OCI-LY1 (cell line): Measurements from ENCODE around the gene ERI2.
"Not testable (repeated sequence)": the region's sequence is repeated elsewhere in the genome, so short reads cannot be mapped to it uniquely, and the experiment has no call there.

Experiments
- H2AFZ ChIP-seq: fragments of 200-600 bp; sonication (generic), shearing (Covaris generic); 2 replicates; pipeline ENCODE4 v1.6.0; 2014; ENCODE audit warnings: antibody characterized with exemption, mild to moderate bottlenecking, low read length
- H3F3A ChIP-seq: fragments of 200-600 bp; sonication (generic), shearing (Covaris generic); 2 replicates; pipeline ENCODE4 v1.6.0; 2014; ENCODE audit warnings: mild to moderate bottlenecking, antibody characterized with exemption, low read length, moderate library complexity; ENCODE audit not compliant: insufficient read depth
- H3K27ac ChIP-seq: fragments of 200-600 bp; sonication (generic); 2 replicates; pipeline ENCODE4 v1.5.1; 2014; ENCODE audit warnings: low read length, mixed run types, mild to moderate bottlenecking, low read depth; ENCODE audit not compliant: poor library complexity, severe bottlenecking
- H3K27me3 ChIP-seq: fragments of 200-600 bp; sonication (generic); 2 replicates; pipeline ENCODE4 v1.6.0; 2014; ENCODE audit warnings: antibody characterized with exemption, mild to moderate bottlenecking, low read length, moderate library complexity; ENCODE audit not compliant: insufficient read depth
- H3K36me3 ChIP-seq: fragments of 200-600 bp; sonication (generic); 2 replicates; pipeline ENCODE4 v1.6.1; 2014; ENCODE audit warnings: mild to moderate bottlenecking, antibody characterized with exemption, low read length, moderate library complexity, mixed read lengths; ENCODE audit not compliant: insufficient read depth
- H3K4me1 ChIP-seq: fragments of 200-600 bp; sonication (generic); 2 replicates; pipeline ENCODE4 v1.5.1; 2014; ENCODE audit warnings: mild to moderate bottlenecking, low read length, moderate library complexity; ENCODE audit not compliant: insufficient read depth, severe bottlenecking
- H3K4me2 ChIP-seq: fragments of 200-600 bp; sonication (generic), shearing (Covaris generic); 2 replicates; pipeline ENCODE4 v1.6.1; 2014; ENCODE audit warnings: low read length
- H3K4me3 ChIP-seq: fragments of 200-600 bp; sonication (generic); 2 replicates; pipeline ENCODE4 v1.5.1; 2014; ENCODE audit warnings: low read length, low read depth, mild to moderate bottlenecking, mixed read lengths; ENCODE audit not compliant: poor library complexity, severe bottlenecking
- H3K79me2 ChIP-seq: fragments of 200-600 bp; shearing (Covaris generic); 2 replicates; pipeline ENCODE4 v1.6.1; 2016; ENCODE audit warnings: mixed run types, low read length, mixed read lengths; ENCODE audit not compliant: insufficient read depth
- H3K9ac ChIP-seq: fragments of 200-600 bp; sonication (generic), shearing (Covaris generic); 2 replicates; pipeline ENCODE4 v1.6.1; 2014; ENCODE audit warnings: mild to moderate bottlenecking, low read length, mixed read lengths
- H3K9me2 ChIP-seq: fragments of 200-600 bp; sonication (generic), shearing (Covaris generic); 2 replicates; pipeline ENCODE4 v1.6.1; 2014; ENCODE audit warnings: low read depth, mild to moderate bottlenecking, low read length, mixed read lengths
- H3K9me3 ChIP-seq: fragments of 200-600 bp; shearing (Covaris generic); 2 replicates; pipeline ENCODE4 v1.6.1; 2014; ENCODE audit warnings: low read length, mixed read lengths
- H4K20me1 ChIP-seq: fragments of 200-600 bp; sonication (generic), shearing (Covaris generic); 2 replicates; pipeline ENCODE4 v1.6.0; 2016; ENCODE audit warnings: mild to moderate bottlenecking, low read length; ENCODE audit not compliant: insufficient read depth
- CTCF ChIP-seq: fragments of 200-600 bp; sonication (generic), shearing (Covaris generic); IDR thresholded peaks from 2 replicates; pipeline ENCODE4 v1.5.1; 2017; ENCODE audit warnings: mild to moderate bottlenecking, antibody characterized with exemption, low read length, moderate library complexity, mixed read lengths
- EZH2 ChIP-seq: fragments of 200-600 bp; sonication (generic), shearing (Covaris generic); IDR thresholded peaks from 2 replicates; pipeline ENCODE4 v1.8.0; 2017; ENCODE audit warnings: borderline replicate concordance, mixed run types, mild to moderate bottlenecking, antibody characterized with exemption, low read length, moderate library complexity, mixed read lengths

The ERI2 gene

GRCh38 chr16:20767577-20767976 is 38.7 kb downstream of the ERI2 start:
- Histone ChIP-seq H3K4me2 (no peak overlapping the region), H3K27me3 (no peaks in the 10 kb centered on the region; the same call in 1 of the 2 replicates), H3K4me1 (peaks cover 10% of the 10 kb centered on the region), H4K20me1 (no peaks in the 10 kb centered on the region), H2AFZ (no peak overlapping the region), H3K9ac (no peak overlapping the region), H3K79me2 (no peaks in the 10 kb centered on the region), H3K36me3 (no peaks in the 10 kb centered on the region; the same call in 1 of the 2 replicates), H3K9me2 (no peaks in the 10 kb centered on the region), H3F3A (no peaks in the 10 kb centered on the region), H3K4me3 (no peak overlapping the region), H3K9me3 (peaks cover 3% of the 10 kb centered on the region; the same call in 1 of the 2 replicates), H3K27ac (no peak overlapping the region)
- TF ChIP-seq CTCF, result no peak

- H3K79me2 ChIP-seq, result no peaks in the 10 kb centered on the region
- no peaks in the 10 kb centered on the region for H3F3A ChIP-seq
- H3K4me3 ChIP-seq, result no peak overlapping the region
- no peaks in the 10 kb centered on the region; the same call in 1 of the 2 replicates for H3K36me3 ChIP-seq
- H3K4me2 ChIP-seq, result no peak overlapping the region
- peaks cover 10% of the 10 kb centered on the region for H3K4me1 ChIP-seq
- H3K9me3 ChIP-seq, result peaks cover 8% of the 10 kb centered on the region
- no peaks in the 10 kb centered on the region; the same call in 1 of the 2 replicates for H3K27me3 ChIP-seq
- H3K27ac ChIP-seq, result no peak overlapping the region
- TF ChIP-seq CTCF (no peak), EZH2 (no peak)
- no peaks in the 10 kb centered on the region for H4K20me1 ChIP-seq
- H3K9me2 ChIP-seq, result no peaks in the 10 kb centered on the region
- no peak overlapping the region for H3K9ac ChIP-seq
- H2AFZ ChIP-seq, result no peak overlapping the region
These were observed 40.0 kb downstream of the ERI2 start for GRCh38 chr16:20766294-20766693.

- H3K9me2 ChIP-seq, result no peaks in the 10 kb centered on the region
These were observed 40.5 kb downstream of the ERI2 start for GRCh38 chr16:20765732-20766131.

GRCh38 chr16:20764448-20764847 is 41.8 kb downstream of the ERI2 start:
- H3K4me2 ChIP-seq, H3K27ac ChIP-seq, H4K20me1 ChIP-seq, H3F3A ChIP-seq, H2AFZ ChIP-seq, H3K4me3 ChIP-seq, H3K27me3 ChIP-seq, H3K9me3 ChIP-seq, H3K9me2 ChIP-seq, H3K79me2 ChIP-seq, H3K9ac ChIP-seq, H3K36me3 ChIP-seq: not testable (repeated sequence)
- peaks cover 10% of the 10 kb centered on the region for H3K4me1 ChIP-seq

More at GRCh38 chr16:20765732-20766131, 40.5 kb downstream of the ERI2 start:
- no peak for TF ChIP-seq EZH2
- TF ChIP-seq CTCF, result no peak
- Histone ChIP-seq H3K9ac (no peak overlapping the region), H3F3A (no peaks in the 10 kb centered on the region), H3K36me3 (no peaks in the 10 kb centered on the region; the same call in 1 of the 2 replicates), H3K9me3 (peaks cover 8% of the 10 kb centered on the region), H3K4me1 (peaks cover 10% of the 10 kb centered on the region), H3K4me2 (no peak overlapping the region), H3K4me3 (no peak overlapping the region), H3K27me3 (no peaks in the 10 kb centered on the region; the same call in 1 of the 2 replicates), H3K79me2 (no peaks in the 10 kb centered on the region), H2AFZ (no peak overlapping the region), H3K27ac (no peak overlapping the region), H4K20me1 (no peaks in the 10 kb centered on the region)
